Activated naive CD4-positive, alpha-beta T cell treated with anti-CD3 and anti-CD28 coated beads for 36 hours (primary cell): ENCODE results near the gene ISG20. TPM values are rescaled to one million over a fixed set of nuclear protein-coding genes. Genes with fewer than 3 reads are reported as not detected.

ENCODE experiments used
- CTCF ChIA-PET: fragments of 350-600 bp; sonication (Branson Sonifier 250); formaldehyde crosslinking; loops from one replicate; lab custom pipeline; 2021; ENCODE audit warnings: antibody characterized with exemption; lab: Charles Lee
- DNase-seq: peaks from one replicate; pipeline ENCODE4 v3.0.0-alpha.2; 2020
- H3K27ac Mint-ChIP-seq: one replicate; pipeline ENCODE4 v1.8.0; 2021; ENCODE audit warnings: mild to moderate bottlenecking, mixed read lengths
- H3K27me3 Mint-ChIP-seq: one replicate; pipeline ENCODE4 v1.8.0; 2021; ENCODE audit warnings: low read depth, mixed read lengths
- H3K36me3 Mint-ChIP-seq: one replicate; pipeline ENCODE4 v1.8.0; 2021; ENCODE audit warnings: low read depth, mixed read lengths
- H3K4me1 Mint-ChIP-seq: one replicate; pipeline ENCODE4 v1.8.0; 2021; ENCODE audit warnings: low read depth, mixed read lengths
- H3K4me3 Mint-ChIP-seq: one replicate; pipeline ENCODE4 v1.8.0; 2021; ENCODE audit warnings: mild to moderate bottlenecking, moderate library complexity, mixed read lengths
- H3K9me3 Mint-ChIP-seq: one replicate; pipeline ENCODE4 v1.8.0; 2021; ENCODE audit warnings: mixed read lengths
- intact Hi-C: fragments of 100-400 bp; cut with micrococcal nuclease; formaldehyde crosslinking; loops from one replicate; pipeline ENCODE4 v1.15.1; 2023
- total RNA-seq, 2 experiments: library from RNA; stranded (reverse); gene quantifications; one replicate each; pipeline ENCODE4 v1.2.3, GENCODE V29; 2021

Gene ISG20
- total RNA-seq, 2 experiments from 2014 or later = 51.2 to 56.5 TPM

DNA sequence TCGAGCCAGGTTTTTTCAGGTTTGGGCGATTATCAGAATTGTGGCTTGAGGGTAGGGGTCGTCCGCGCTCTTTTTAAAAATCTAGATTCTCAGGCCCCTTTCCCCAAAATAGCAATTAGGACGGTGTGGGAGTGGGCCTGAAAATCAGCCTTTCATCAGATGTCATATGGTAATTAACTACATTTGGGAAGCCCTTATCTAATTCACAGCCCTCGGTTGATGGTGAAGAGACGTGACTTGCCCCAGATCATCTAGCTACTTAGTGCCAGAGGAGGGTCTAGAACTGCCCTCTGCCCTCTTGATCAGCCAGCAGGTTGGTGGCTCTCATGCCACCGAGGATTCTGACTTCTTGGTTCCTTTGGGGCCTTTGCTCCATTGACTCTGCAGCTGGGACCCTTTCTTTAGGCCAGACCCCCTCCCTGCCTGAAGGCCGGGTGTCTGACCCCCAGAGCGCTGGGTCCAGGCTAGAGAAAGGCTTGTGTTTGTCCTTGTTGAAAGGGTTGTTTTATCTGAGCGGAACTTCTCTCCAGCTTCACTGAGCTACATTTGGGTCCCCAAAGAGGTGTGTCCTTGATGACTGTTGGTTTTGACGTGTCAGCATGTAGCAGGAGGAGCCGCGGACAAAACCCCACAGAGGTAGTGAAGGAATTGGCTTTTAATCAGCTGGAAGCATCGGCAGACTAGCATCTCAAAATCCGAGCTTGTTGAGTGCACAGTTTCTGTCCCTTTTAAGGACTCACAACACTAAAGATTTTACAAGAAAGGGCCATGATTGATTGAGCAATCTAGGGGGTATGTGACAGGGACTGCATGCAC, 16.8 kb upstream of the ISG20 start:
- peaks cover 4% of the 10 kb centered on the region for H3K27me3 Mint-ChIP-seq
- intact Hi-C loops = loop anchor here (1.0 to 10.0 kb wide), 6 partner anchors 76 to 1383 kb away; partner anchors contain the start of genes ABHD2, DET1, FANCI and HAPLN3
- peaks cover 48% of the 10 kb centered on the region for H3K36me3 Mint-ChIP-seq
- CTCF ChIA-PET = interaction anchor here (1.1 kb wide), 1 partner anchor 42 kb away, joined by 4 read pairs; no protein-coding TSS in a partner anchor
- H3K4me1 Mint-ChIP-seq = peaks cover 43% of the 10 kb centered on the region
- peak overlapping the region; percentile 97 for H3K27ac Mint-ChIP-seq
- no peaks in the 10 kb centered on the region for H3K9me3 Mint-ChIP-seq
- H3K4me3 Mint-ChIP-seq = peak overlapping the region; percentile 90
- peak; percentile 79 for DNase-seq

GRCh38 chr15:88622605-88622975, 16.2 kb upstream of the ISG20 start:
- CTCF ChIA-PET = interaction anchor here (1.1 kb wide), 1 partner anchor 42 kb away, joined by 4 read pairs; no protein-coding TSS in a partner anchor
- Mint-ChIP-seq H3K36me3 (peaks cover 53% of the 10 kb centered on the region), H3K27ac (peak overlapping the region; percentile 97), H3K4me3 (peak overlapping the region; percentile 90), H3K9me3 (no peaks in the 10 kb centered on the region), H3K4me1 (peaks cover 49% of the 10 kb centered on the region), H3K27me3 (peaks cover 3% of the 10 kb centered on the region)
- DNase-seq = no peak
- intact Hi-C loops = loop anchor here (2.0 to 10.0 kb wide), 4 partner anchors 272 to 1382 kb away; partner anchors contain the start of genes ABHD2, FANCI, HAPLN3 and ZNF710

GRCh38 chr15:88623061-88623460, 15.8 kb upstream of the ISG20 start:
- DNase-seq = peak; percentile 92
- Mint-ChIP-seq H3K9me3 (no peaks in the 10 kb centered on the region), H3K27me3 (no peaks in the 10 kb centered on the region), H3K4me1 (peaks cover 53% of the 10 kb centered on the region), H3K27ac (peak overlapping the region; percentile 97), H3K4me3 (peak overlapping the region; percentile 90), H3K36me3 (peaks cover 58% of the 10 kb centered on the region)
- CTCF ChIA-PET = interaction anchor here (1.1 to 2.9 kb wide), 5 partner anchors 10 to 270 kb away, joined by 4 to 23 read pairs (median 15); partner anchors contain the start of gene ISG20
- intact Hi-C loops = loop anchor here (1.0 to 10.0 kb wide), 6 partner anchors 15 to 1382 kb away; partner anchors contain the start of genes ABHD2, FANCI, HAPLN3 and ZNF710

- H3K36me3 Mint-ChIP-seq = peaks cover 64% of the 10 kb centered on the region
- CTCF ChIA-PET = interaction anchor here (1.1 to 2.9 kb wide), 8 partner anchors 9 to 270 kb away, joined by 3 to 23 read pairs (median 10); partner anchors contain the start of gene ISG20
Observed at GRCh38 chr15:88623632-88624031, 15.2 kb upstream of the ISG20 start.

GRCh38 chr15:88624156-88624970, 14.5 kb upstream of the ISG20 start:
- intact Hi-C loops = loop anchor here (1.0 to 10.0 kb wide), 6 partner anchors 40 to 1380 kb away; partner anchors contain the start of genes ABHD2, FANCI and ZNF710
- CTCF ChIA-PET = interaction anchor here (0.6 to 2.9 kb wide), 13 partner anchors 9 to 210 kb away, joined by 3 to 23 read pairs (median 4); partner anchors contain the start of genes ISG20, MRPL46 and MRPS11
- H3K4me1 Mint-ChIP-seq = peaks cover 66% of the 10 kb centered on the region

More at GRCh38 chr15:88623632-88624031, 15.2 kb upstream of the ISG20 start:
- H3K27me3 Mint-ChIP-seq = no peaks in the 10 kb centered on the region
- H3K27ac Mint-ChIP-seq = peak overlapping the region; percentile 97
- peaks cover 59% of the 10 kb centered on the region for H3K4me1 Mint-ChIP-seq
- no peak for DNase-seq
- H3K4me3 Mint-ChIP-seq = peak overlapping the region; percentile 90
- no peaks in the 10 kb centered on the region for H3K9me3 Mint-ChIP-seq
- intact Hi-C loops = loop anchor here (1.0 to 10.0 kb wide), 9 partner anchors 15 to 1381 kb away; partner anchors contain the start of genes ABHD2, FANCI, HAPLN3 and ZNF710

GRCh38 chr15:88624971-88625490, 13.8 kb upstream of the ISG20 start:
- Mint-ChIP-seq H3K36me3 (peaks cover 78% of the 10 kb centered on the region), H3K27me3 (no peaks in the 10 kb centered on the region), H3K27ac (peak overlapping the region; percentile 97), H3K4me3 (peak overlapping the region; percentile 90), H3K9me3 (no peaks in the 10 kb centered on the region), H3K4me1 (peaks cover 73% of the 10 kb centered on the region)
- intact Hi-C loops = loop anchor here (1.0 to 10.0 kb wide), 6 partner anchors 39 to 1380 kb away; partner anchors contain the start of genes ABHD2, FANCI and ZNF710
- CTCF ChIA-PET = interaction anchor here (0.6 to 2.9 kb wide), 15 partner anchors 8 to 210 kb away, joined by 3 to 23 read pairs (median 4); partner anchors contain the start of genes ISG20, MRPL46 and MRPS11
- no peak for DNase-seq

More at GRCh38 chr15:88624156-88624970, 14.5 kb upstream of the ISG20 start:
- Mint-ChIP-seq H3K9me3 (no peaks in the 10 kb centered on the region), H3K4me3 (peak overlapping the region; percentile 90), H3K36me3 (peaks cover 71% of the 10 kb centered on the region), H3K27me3 (no peaks in the 10 kb centered on the region), H3K27ac (peak overlapping the region; percentile 97)
- DNase-seq = peak; percentile 52

GRCh38 chr15:88625943-88626741, 12.7 kb upstream of the ISG20 start:
- Mint-ChIP-seq H3K27ac (peak overlapping the region; percentile 85), H3K9me3 (no peaks in the 10 kb centered on the region), H3K4me1 (peaks cover 79% of the 10 kb centered on the region), H3K4me3 (no peak overlapping the region), H3K36me3 (peaks cover 88% of the 10 kb centered on the region), H3K27me3 (no peaks in the 10 kb centered on the region)
- CTCF ChIA-PET = interaction anchor here (1.6 to 2.7 kb wide), 2 partner anchors 12 to 38 kb away, joined by 7 to 10 read pairs; partner anchors contain the start of gene ISG20
- intact Hi-C loops = loop anchor here (10.0 kb wide), 1 partner anchor 1379 kb away; the partner anchor contains the start of gene ZNF710
- no peak for DNase-seq

DNA sequence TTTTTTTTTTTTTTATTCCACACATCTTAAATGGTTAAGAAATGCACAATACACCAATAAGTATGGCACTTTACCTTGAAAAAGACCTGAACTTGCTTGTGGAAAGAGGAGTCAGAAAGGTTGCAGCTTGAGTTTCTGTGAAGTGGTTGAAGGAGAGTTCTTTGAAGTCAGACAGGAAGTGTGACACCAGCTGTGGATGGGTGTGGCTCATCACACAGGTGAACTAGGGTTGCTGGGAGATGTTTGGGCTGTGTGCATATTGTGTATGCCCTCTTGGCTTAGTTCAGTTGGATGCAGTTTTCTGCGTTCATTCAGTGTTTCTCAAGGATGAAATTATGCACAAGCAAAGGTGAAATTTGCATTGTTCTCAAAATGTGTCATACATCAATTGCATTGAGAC, 11.4 kb upstream of the ISG20 start:
- intact Hi-C loops = loop anchor here (10.0 kb wide), 1 partner anchor 1377 kb away; the partner anchor contains the start of gene ZNF710
- H3K27ac Mint-ChIP-seq = peak overlapping the region; percentile 70
- H3K27me3 Mint-ChIP-seq = no peaks in the 10 kb centered on the region
- peaks cover 91% of the 10 kb centered on the region for H3K36me3 Mint-ChIP-seq
- no peaks in the 10 kb centered on the region for H3K9me3 Mint-ChIP-seq
- CTCF ChIA-PET = interaction anchor here (1.5 to 2.7 kb wide), 2 partner anchors 11 to 37 kb away, joined by 3 to 10 read pairs; partner anchors contain the start of gene ISG20
- H3K4me1 Mint-ChIP-seq = peaks cover 92% of the 10 kb centered on the region
- peak; percentile 87 for DNase-seq
- no peak overlapping the region for H3K4me3 Mint-ChIP-seq

- intact Hi-C loops = loop anchor here (10.0 kb wide), 1 partner anchor 1377 kb away; the partner anchor contains the start of gene ZNF710
- peaks cover 89% of the 10 kb centered on the region for H3K36me3 Mint-ChIP-seq
- no peak overlapping the region for H3K4me3 Mint-ChIP-seq
- peaks cover 97% of the 10 kb centered on the region for H3K4me1 Mint-ChIP-seq
- CTCF ChIA-PET = interaction anchor here (1.5 to 2.7 kb wide), 2 partner anchors 10 to 36 kb away, joined by 3 to 10 read pairs; partner anchors contain the start of gene ISG20
- H3K27ac Mint-ChIP-seq = peak overlapping the region; percentile 70
- no peak for DNase-seq
- no peaks in the 10 kb centered on the region for H3K9me3 Mint-ChIP-seq
- no peaks in the 10 kb centered on the region for H3K27me3 Mint-ChIP-seq
Observed at GRCh38 chr15:88628018-88628654, 10.7 kb upstream of the ISG20 start.

DNA sequence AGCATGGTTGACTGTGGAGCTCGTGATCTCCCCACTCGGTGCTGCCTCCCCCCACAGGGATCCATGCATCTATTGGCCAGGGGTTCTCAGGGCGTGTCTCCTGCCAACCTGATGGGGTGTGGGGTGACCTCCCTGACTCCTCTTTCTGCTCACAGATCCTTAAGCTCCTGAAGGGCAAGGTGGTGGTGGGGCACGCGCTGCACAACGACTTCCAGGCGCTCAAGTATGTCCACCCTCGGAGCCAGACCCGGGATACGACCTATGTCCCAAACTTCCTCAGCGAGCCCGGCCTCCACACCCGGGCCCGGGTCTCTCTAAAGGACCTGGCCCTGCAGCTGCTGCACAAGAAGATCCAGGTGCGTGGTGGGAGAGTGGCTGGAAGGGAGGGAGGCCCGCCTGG, 9.7 kb upstream of the ISG20 start:
- Mint-ChIP-seq H3K36me3 (peaks cover 81% of the 10 kb centered on the region), H3K4me1 (peaks cover 95% of the 10 kb centered on the region), H3K27ac (no peak overlapping the region), H3K27me3 (no peaks in the 10 kb centered on the region), H3K4me3 (no peak overlapping the region), H3K9me3 (no peaks in the 10 kb centered on the region)
- no peak for DNase-seq
- CTCF ChIA-PET = interaction anchor here (2.7 kb wide), 1 partner anchor 9 kb away, joined by 10 read pairs; the partner anchor contains the start of gene ISG20
- intact Hi-C loops = loop anchor here (10.0 kb wide), 1 partner anchor 1376 kb away; the partner anchor contains the start of gene ZNF710
